Anterior cingulate cortex (tissue), 58 donors: Measurements from ENCODE around the gene HMCN1.
A peak's percentile ranks its signal among the peaks of the same experiment; 100 is the strongest.

Experiments
- DNase-seq, 58 donors: peaks; one replicate each; lab custom pipeline; 2025; lab: John Stamatoyannopoulos, UW

Gene HMCN1

DNA sequence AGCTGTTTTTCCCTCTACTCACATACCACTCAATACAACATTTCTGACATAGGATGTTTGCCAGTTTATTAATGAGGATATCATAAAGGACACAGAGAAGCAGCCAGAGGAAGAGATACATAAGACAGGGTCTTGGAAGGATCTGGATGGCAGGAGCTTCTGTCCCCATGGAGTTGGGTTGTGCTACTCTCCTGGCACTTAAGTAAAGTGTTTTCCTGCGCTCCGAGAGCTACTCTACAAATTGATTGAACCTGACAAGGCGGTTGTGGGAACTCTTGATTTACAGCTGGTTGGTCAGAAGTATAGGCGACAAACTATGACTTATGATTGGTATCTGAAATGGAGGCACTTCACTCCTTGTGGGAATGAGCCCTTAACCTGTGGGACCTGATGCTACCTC lies 208.8 kb downstream of the HMCN1 start:
- DNase-seq: no peak

DNA sequence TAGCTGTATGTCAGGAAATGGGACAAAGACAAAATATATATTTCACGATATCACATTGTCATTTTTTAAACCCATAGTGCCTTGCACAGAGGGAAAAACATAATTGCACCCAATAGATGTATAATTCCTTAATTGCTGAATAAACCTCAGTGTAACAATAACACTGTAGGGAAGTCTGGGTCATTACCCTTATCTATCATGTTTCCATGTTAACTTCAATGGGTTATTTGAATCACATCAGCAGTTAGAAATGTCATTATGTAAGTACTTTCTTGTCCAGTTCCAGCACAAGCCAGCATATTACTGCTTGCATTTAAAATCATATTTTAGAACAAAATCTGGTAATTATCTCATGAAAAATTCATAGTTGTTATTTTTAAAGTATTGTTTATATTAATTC lies 222.7 kb downstream of the HMCN1 start:
- no peak for DNase-seq

DNA sequence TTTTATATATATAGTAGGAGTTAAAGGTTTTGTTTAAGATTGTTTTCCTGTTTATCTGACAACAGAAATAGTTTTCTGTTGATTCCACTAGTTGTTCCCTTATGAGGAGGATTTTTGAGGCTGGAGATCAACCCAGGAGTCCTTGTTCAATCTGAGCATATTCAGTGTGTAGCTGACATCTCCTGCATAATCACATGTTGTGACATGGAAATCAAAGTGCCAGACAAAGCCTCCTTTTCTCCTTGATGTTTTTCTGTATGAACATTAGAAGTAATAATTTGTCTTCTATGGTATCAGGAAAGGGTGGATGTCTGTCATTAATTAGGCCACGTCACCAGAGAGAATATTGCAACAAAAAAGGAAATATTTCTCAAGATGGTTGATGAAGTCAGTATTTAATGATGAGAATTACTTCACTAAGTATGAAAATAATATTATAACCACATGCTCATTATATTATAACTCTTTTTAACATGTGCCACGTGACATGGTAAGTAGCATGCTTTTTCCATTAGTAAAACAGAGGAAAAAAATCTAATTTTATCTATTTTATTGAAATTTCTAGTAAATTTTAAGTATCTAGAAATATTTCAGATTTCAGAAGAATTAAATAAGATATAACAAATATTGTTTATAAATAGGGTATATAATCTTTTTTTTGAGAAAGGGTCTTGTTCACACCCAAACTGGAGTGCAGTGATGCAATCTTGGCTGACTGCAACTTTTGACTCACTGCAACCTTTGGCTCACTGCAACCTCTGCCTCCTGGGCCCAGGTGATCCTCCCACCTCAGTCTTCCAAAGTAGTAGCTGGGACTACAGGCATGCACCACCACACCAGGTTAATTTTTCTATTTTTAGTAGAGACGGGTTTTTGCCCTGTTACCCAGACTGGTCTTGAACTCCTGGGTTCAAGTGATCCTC lies 223.5 kb downstream of the HMCN1 start:
- DNase-seq: no peak

DNA sequence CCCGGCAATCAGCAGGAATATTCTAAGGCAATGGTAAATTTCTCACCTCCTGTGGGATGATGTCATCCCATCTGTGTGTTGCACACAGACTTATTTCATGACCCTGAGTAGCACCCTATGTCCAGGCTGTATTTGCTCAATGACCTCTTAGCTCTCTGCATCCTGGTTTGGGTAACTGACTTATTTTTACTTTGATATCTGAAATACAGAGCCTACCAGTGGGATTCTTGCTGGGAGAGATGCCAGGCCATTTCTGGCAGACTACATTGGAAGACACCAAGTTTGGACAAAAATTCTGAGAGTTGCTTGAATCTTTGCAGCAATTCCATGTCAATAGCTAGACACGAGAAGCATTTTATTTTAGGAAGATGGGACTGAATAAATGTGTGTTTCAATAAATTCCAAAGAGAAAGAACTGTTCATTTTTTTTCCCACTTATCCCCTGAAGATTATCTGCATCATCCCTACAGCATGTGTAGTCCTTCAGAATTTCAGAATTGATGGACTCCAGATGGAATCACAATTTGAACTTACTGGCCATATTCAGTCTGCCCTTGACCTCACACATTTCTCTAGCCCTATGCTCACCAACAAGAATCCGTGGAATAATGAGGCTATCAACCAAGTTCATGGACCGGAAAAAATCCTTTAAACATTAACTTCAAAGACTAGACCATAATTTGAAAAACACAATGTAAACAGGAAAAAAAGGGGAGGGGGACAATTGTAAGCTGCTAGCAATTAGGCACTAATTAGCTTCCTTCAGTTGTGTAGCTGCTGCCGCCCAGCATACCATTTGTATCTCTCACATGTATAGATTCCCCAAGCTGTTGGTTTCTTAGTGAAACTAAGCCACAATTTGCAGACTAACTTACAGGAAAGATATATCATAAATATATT lies 226.5 kb downstream of the HMCN1 start:
- peak in 8 of 58 donors; percentile 2 to 24 (median 8) for DNase-seq

DNA sequence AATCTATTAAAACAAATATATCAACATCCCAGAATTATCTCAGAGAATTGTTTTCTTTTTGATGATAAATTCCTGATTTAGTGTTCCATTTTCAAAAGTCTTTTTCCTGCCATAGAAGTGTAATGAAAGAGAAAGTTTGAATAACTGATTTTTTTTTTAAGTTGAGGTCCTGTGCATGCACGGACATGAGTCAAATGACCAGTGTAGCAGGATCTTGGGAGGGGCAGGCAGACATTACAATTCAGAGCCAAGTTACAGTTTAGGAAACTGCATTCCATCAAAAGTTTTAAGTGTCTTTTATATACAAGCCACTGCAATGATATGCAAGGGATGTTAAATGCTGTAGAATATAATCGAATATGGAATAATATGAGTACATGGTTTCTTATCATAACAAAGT lies 227.5 kb downstream of the HMCN1 start:
- DNase-seq: no peak

DNA sequence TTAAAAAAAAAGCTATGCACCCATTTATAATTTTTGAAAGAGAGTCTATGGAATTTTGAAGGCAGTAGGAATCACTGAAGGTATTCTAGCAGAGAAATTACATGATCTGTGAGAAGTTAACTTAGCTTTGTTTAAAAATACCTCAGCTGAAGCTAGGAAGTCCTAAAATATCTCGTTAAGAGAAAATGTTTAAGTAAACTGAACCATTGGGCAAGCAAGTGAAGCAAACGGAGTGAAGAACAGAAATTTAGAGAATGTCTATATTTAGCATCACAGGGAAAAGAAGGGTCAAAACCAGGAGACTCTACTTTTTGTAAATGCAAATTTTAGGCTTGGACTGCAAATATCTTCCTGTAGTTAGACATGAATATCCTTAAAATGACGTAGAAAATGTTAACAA lies 230.8 kb downstream of the HMCN1 start:
- no peak for DNase-seq

DNA sequence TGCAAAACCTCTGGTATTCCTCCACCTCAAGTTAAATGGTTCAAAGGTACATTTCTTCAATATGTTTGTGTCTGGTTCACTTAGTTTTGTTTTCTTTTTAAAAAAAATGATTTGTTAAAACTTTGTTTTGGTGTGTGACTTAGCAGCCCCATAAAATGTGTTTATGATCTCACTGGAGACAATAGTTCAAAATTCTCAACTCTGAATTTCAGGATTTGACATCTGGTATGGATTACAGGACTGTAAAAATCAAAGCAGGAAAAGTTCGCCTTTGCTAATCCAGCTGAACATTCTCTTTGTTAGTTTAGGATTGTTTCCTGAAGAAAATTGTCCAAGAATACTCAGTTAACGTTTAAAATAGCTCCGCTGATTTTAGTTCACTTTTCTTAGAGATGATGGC lies 231.7 kb downstream of the HMCN1 start:
- no peak for DNase-seq

DNA sequence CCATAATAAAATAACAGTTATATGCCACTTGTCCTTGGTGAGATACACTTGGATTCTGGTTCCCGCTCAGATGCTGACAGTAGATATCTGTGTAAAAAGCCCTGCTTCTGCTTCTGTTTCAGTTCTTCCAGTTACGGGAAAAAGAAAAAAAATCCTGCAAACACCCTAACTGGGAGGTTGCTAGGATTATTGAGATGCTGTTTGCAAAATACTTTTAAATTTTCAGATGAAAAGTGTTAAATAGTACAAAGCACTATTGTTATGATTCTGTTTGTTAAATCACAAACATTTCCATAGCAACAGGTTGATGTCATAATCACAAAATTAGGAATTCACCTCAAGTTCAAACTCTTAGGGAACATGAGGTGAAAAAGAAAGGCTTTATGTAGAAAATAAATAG lies 232.3 kb downstream of the HMCN1 start:
- no peak for DNase-seq

DNA sequence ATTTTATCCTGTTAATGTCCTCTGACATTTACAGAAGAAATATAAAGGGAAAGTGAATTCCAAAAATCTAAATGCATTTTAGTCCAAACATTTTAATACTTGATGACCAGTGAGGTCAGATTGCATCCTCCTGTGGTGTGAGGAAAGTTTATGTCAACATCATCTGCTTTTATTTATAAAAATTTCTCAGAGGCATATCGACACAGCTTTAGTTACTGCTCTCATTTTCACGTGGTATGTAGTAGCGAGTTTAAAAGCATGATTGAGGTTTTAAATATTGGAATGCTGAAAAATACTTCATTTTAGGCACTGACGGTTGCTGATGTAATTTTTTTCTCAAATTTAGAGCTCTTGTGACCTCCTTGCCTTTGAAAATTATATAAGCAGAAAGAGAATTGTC lies 234.8 kb downstream of the HMCN1 start:
- no peak for DNase-seq

DNA sequence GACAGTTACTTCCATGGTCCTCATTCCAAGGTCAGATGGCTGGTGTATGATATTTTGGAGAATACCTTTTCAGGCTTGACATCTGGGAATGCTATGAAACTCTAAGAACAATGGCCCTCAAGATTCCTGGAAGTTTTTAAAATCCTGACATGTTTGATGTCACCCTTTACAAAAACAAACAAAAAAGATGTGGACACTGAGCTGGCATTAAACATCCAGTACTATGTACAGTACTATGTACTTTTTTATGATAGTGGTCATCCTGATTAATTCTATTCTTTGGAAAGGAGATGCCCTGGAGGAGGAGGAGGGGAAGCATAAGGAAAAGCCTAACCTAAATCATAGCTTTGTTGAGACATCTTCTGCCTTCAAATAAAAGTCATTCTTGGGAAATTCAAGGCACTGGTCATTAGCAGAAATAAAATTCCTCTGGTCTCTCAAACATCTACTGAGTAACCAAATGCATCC lies 235.4 kb downstream of the HMCN1 start:
- no peak for DNase-seq

DNA sequence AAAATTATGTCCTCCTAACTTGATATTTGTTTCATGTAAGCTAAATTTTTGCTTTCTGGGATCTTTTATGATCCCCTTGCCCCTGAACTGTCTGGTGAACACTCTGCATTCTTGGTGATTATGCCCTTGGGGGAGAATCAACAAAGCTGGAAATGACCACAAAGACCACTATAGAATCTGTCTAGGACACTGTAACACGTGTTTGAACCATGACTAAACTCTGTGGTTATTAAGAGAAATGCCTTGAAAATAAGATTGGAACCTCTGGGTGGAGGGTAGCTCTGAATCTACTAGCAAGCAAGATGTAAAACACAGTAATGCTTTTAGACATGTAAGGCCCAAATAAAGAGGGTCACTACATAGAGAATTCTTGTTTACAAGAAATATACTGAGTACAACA lies 237.5 kb downstream of the HMCN1 start:
- no peak for DNase-seq

DNA sequence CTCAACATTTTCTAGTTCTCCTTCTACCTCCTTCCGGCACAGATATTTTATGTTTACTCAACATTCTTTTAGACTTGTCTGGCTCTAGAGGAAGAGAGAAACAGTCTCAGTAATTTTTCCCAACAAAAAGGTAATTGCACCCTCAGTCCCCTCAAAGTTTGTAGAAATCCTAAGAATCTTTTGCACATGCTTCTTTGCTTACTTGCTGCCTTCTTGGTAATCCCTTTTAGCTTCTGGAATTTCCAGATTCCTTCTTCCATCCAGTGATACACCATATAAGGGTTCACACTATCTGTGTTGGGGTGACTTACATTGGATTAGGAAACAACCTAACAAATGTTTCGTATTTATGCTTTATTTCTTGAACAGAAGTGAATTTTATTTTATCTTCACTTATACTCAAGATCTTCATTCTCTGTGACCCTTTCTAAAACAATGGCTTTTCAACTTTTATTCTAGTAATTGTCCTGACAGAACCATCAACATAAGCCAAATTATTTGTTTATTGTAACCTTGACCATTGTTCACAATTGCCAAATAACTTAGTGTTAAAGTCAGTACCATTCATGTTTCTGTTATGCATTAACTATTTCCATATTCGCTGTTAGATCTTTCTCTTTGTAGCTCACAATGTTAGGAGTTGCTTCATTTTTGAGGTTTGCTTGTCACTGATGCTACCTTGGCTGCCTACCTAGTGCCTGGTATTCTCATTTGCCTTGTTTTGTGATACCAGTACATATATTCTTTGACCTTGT lies 238.1 kb downstream of the HMCN1 start:
- DNase-seq: no peak

DNA sequence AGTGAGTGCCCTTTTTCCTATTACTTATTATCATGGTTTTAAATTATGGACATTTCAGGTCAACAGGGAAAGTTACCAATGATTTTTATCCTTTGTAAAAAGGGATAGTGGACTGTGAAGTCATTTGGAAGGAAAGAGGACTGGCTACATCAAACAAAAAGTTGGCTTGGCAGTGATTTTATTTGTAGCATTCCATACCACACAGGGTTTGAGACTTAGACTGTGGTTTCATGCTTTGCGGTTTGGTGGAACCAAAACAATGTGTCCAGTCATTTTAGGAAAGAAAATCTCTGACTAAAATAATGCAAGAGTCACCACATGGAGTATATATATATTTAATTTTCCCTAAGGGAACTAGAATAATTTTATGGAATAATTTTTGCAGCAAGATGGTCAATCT lies 239.5 kb downstream of the HMCN1 start:
- no peak for DNase-seq

DNA sequence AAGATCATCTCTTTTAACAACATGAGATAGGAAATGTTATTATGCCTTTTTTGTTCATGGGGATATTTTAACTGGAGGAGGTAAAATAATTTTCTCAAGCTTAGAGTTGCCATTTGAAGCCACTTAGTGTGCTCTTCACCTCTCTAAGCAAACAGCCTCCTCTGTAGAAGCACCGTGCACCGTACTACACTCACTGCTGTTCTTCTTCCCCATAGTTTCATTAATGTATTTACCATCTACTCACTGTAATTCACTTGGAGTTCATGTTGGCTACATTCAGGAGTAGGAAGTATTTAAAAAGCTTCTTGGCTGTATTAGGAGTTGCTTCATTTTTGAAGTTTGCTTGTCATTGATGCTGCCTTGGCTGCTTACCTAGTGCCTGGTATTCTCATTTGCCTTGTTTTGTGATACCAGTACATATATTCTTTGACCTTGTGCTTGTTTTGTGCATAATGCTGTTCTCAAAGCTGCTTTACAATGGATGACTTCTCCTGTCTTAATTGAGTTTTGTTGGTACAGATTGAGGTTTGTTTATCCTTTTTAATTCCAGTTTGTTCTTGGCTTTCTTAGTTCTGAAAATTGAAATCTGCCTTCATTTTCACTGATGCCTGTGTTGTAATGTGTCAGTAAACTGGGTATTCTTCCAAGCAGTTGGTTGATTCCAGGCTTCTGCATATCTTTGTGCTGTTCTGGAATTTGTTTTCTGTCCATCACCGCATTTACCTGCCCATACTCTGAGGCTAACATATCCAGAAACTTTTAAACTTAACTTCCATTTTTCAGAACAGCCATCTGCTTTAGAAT lies 240.4 kb downstream of the HMCN1 start:
- no peak for DNase-seq

DNA sequence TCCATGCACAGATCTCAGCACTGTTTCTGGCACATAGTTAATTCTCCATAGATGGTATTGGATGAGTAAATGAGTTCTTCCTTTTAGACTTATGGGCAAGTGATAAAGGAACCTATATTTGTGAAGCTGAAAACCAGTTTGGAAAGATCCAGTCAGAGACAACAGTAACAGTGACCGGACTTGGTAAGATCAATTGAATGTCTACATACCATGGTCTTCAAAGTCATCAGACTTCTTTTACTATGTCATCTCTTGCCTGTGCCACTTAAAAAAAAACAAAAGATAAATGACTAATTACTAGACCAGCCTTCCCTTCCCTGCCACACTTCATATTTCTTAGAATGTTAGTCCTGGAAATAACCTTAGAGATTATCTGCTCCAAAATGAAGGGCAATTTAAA lies 246.7 kb downstream of the HMCN1 start:
- DNase-seq: no peak

DNA sequence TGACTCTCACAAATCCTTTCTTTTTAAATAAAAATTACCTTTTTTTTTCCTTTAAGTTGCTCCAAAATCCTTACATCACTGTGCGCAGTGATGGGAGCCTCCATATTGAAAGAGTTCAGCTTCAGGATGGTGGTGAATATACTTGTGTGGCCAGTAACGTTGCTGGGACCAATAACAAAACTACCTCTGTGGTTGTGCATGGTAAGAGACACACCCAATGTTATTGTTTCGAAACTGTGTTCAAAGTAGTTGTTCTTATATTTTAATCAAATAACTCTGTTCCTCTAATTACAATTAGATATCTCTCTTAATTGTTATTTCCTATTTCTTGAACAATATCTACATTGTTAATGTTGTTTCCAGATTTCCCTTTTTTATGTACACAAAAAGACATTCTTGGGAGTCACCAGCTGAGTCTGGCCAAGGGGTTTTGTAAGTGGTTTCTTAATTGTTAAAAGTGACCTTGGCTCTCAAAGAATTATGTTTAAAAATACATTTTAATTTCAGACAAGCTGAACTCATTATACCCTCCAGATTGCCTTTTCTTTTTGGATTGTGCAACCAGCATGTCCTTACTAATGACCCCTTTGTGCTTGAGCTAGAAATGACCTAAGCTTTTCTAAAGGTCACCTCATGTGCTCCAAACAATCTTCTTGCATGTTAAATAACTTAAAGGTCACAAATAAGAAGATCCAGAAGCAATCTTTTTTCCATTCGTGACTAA lies 250.1 kb downstream of the HMCN1 start:
- no peak for DNase-seq

DNA sequence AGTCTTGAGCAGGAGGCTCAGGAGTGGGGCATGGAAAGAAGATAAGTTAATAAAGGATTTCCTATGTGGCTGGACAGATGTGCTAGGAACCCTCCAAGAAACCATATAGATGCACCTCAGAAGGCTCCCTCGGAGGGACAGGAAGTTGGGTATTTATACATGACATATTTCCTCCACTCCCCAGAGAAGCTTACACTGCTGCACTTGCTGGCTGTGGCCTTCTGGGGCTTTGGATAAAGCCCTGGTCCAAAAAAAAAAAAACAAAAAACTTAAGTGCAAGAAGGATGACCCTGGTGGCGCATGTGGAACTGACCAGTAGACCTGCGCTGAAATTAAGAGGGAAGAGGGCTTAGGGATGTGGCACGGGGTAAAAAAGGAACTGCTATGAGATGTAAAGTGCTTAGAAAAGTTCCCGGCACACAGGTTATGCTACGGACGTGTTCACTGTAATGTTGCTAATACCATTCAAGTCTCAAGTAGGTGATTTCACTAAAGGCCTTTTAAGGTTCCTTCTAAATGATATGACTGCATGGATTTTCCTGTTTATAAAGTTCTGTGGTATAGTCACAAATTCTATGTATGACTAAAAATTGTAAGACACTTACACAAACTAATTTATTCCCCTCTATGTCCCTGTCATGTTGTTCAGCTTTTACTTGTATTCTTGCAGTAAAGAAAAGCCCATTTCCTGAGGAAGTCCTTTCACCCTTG lies 253.6 kb downstream of the HMCN1 start:
- no peak for DNase-seq

DNA sequence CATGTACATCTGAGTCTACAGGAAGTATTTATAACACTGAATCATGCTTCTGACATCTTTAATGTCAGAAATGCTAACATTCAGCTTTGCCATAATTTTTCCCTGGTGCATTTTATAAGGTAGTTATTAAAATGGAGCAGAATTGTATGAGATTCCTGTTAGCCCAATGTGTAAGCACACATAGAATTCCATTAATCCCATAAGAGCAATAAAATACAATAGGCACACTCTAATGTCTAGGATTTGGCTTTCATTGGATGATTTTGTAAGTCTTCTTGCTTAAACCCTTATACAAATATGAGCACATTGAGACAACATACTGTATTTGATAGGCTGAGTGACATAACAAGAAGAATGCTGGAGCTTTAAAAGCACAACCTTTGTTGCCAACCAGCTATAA lies 256.4 kb downstream of the HMCN1 start:
- no peak for DNase-seq

DNA sequence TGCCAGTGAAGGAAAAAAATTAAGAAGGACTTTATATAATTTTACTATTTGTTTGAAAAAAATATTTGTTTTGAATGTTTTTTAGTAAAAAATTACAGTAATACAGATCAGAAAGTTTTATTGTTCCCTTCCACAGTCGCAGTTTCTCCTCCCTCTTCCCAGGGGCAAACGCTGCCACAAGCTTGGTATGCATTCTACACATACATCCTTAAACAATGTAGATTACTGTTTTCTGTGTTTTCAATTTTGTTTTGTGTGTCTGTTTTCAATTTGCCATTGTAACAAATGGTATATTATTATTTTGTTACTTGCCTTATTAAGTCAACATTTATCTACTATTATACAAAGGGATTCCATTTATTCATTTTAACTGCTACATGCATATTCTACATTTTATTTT lies 257.1 kb downstream of the HMCN1 start:
- DNase-seq: no peak
